CD14-positive monocyte (primary cell): ENCODE measurements around the gene SMPD2. TPM values are rescaled to one million over a fixed set of nuclear protein-coding genes. Genes with fewer than 3 reads are reported as not detected.

ENCODE experiments used
- DNase-seq, 3 donors: peaks; one replicate each; pipeline ENCODE4 v3.0.0-alpha.2; 2011 to 2022
- H2AFZ ChIP-seq: 2 replicates; pipeline ENCODE4 v1.6.0; 2012; ENCODE audit warnings: mild to moderate bottlenecking, low read depth, low read length, inconsistent platforms; ENCODE audit not compliant: insufficient read depth, poor library complexity, severe bottlenecking
- H3K27ac ChIP-seq, 2 donors: 1 replicate in 1 of 2; 2 replicates in 1 of 2; pipeline ENCODE4 v1.5.1; 2012 to 2013; ENCODE audit warnings: low read length in 2 of 2, control low read depth in 1 of 2, inconsistent platforms in 1 of 2, low read depth in 1 of 2, mild to moderate bottlenecking in 1 of 2
- H3K27me3 ChIP-seq, 2 donors: one replicate each; pipeline versions ENCODE4 v1.6.0 to v1.6.1; 2011 to 2013; ENCODE audit warnings: low read length in 2 of 2; ENCODE audit not compliant: control insufficient read depth in 2 of 2, insufficient read depth in 2 of 2
- H3K36me3 ChIP-seq, 2 donors: replicated peaks in 1 of 2; 1 replicate in 1 of 2; 2 replicates in 1 of 2; pipeline versions ENCODE4 v1.5.1 to v1.6.1; 2012 to 2013; ENCODE audit warnings: low read length in 2 of 2, control low read depth in 1 of 2, inconsistent platforms in 1 of 2, mild to moderate bottlenecking in 1 of 2; ENCODE audit not compliant: insufficient read depth in 2 of 2, control insufficient read depth in 1 of 2
- H3K4me1 ChIP-seq, 2 donors: 1 replicate in 1 of 2; 2 replicates in 1 of 2; pipeline versions ENCODE4 v1.5.1 to v1.6.1; 2012 to 2013; ENCODE audit warnings: low read length in 2 of 2, control low read depth in 1 of 2, inconsistent platforms in 1 of 2, mild to moderate bottlenecking in 1 of 2, moderate library complexity in 1 of 2; ENCODE audit not compliant: insufficient read depth in 2 of 2, control insufficient read depth in 1 of 2
- H3K4me2 ChIP-seq: replicated peaks from 2 replicates; pipeline ENCODE3; 2012; ENCODE audit warnings: low read length, moderate library complexity, mild to moderate bottlenecking; ENCODE audit not compliant: poor library complexity, severe bottlenecking; ENCODE audit errors: extremely low read depth
- H3K4me3 ChIP-seq, 3 experiments: fragments of 200-600 bp in 1 of 3; sonication (generic) in 1 of 3; replicated peaks in 1 of 3; 1 replicate in 2 of 3; 2 replicates in 1 of 3; pipeline ENCODE4 v1.5.1; 2011 to 2013; ENCODE audit warnings: low read length in 3 of 3, mild to moderate bottlenecking in 3 of 3, control low read depth in 2 of 3, low read depth in 2 of 3, inconsistent platforms in 1 of 3, moderate library complexity in 1 of 3
- H3K79me2 ChIP-seq: 2 replicates; pipeline ENCODE4 v1.6.0; 2012; ENCODE audit warnings: mild to moderate bottlenecking, control low read depth, inconsistent platforms, low read length, moderate library complexity; ENCODE audit not compliant: insufficient read depth
- H3K9ac ChIP-seq: 2 replicates; pipeline ENCODE4 v1.6.0; 2017; ENCODE audit warnings: low read length, mild to moderate bottlenecking; ENCODE audit not compliant: insufficient read depth, poor library complexity, severe bottlenecking
- H3K9me3 ChIP-seq, 2 donors: replicated peaks in 1 of 2; 1 replicate in 1 of 2; 2 replicates in 1 of 2; pipeline versions ENCODE4 v1.5.1 to v1.6.1; 2012 to 2013; ENCODE audit warnings: low read length in 2 of 2, control low read depth in 1 of 2; ENCODE audit not compliant: control insufficient read depth in 1 of 2, insufficient read depth in 1 of 2
- H4K20me1 ChIP-seq: 2 replicates; pipeline ENCODE4 v1.6.0; 2012; ENCODE audit warnings: mild to moderate bottlenecking, low read length, control low read depth, moderate library complexity; ENCODE audit not compliant: insufficient read depth
- H3K27ac Mint-ChIP-seq, 7 donors: one replicate each; pipeline ENCODE4 v1.8.0; 2020; ENCODE audit warnings: mild to moderate bottlenecking in 7 of 7, mixed read lengths in 7 of 7, moderate library complexity in 6 of 7, inconsistent platforms in 2 of 7
- H3K27me3 Mint-ChIP-seq, 3 donors: one replicate each; pipeline ENCODE4 v1.8.0; 2021 to 2022; ENCODE audit warnings: low read depth in 3 of 3, mild to moderate bottlenecking in 3 of 3, mixed read lengths in 3 of 3, moderate library complexity in 3 of 3, inconsistent platforms in 1 of 3
- H3K36me3 Mint-ChIP-seq, 2 donors: one replicate each; pipeline ENCODE4 v1.8.0; 2020; ENCODE audit warnings: mixed read lengths in 2 of 2, inconsistent platforms in 1 of 2, mild to moderate bottlenecking in 1 of 2
- H3K4me1 Mint-ChIP-seq: one replicate; pipeline ENCODE4 v1.8.0; 2020; ENCODE audit warnings: mild to moderate bottlenecking, mixed read lengths
- H3K4me3 Mint-ChIP-seq, 2 donors: one replicate each; pipeline ENCODE4 v1.8.0; 2020; ENCODE audit warnings: mild to moderate bottlenecking in 2 of 2, mixed read lengths in 2 of 2, moderate library complexity in 1 of 2
- H3K9me3 Mint-ChIP-seq, 7 donors: one replicate each; pipeline ENCODE4 v1.8.0; 2020 to 2022; ENCODE audit warnings: mixed read lengths in 7 of 7, mild to moderate bottlenecking in 6 of 7, moderate library complexity in 6 of 7, inconsistent platforms in 2 of 7
- CTCF ChIP-seq: fragments of 200-600 bp; IDR thresholded peaks from one replicate; pipeline ENCODE4 v1.8.0; 2022; ENCODE audit warnings: antibody characterized with exemption, mild to moderate bottlenecking
- WGBS: methylation state at CpG from one replicate; pipeline ENCODE4 v1.1.5; 2013; ENCODE audit warnings: missing lambda C conversion rate; ENCODE audit not compliant: insufficient coverage; 5-methylcytosine and 5-hydroxymethylcytosine counted together
- intact Hi-C, 2 donors: fragments of 100-400 bp; cut with micrococcal nuclease; formaldehyde crosslinking; loops; one replicate each; pipeline versions ENCODE4 v1.15.0 to v1.15.1; 2023
- polyA plus RNA-seq, 3 donors: library from polyadenylated mRNA; depleted of rRNA in 1 of 3; unstranded in 2 of 3; stranded (reverse) in 1 of 3; fragments of 300-500 nt in 2 of 3; fragments of >200 nt in 1 of 3; fragmentation: Illumina TruSeq in 2 of 3; gene quantifications; 1 replicate in 2 of 3; 2 replicates in 1 of 3; pipeline ENCODE4 v1.2.3, GENCODE V29; 2012 to 2021

SMPD2 gene
- polyA plus RNA-seq, 3 donors: 9.5 to 14.3 (median 12.3) TPM

- Histone ChIP-seq H3K27ac (no peak overlapping the region), H3K4me2 (no peak overlapping the region), H3K9me3 (no peaks in the 10 kb centered on the region), H3K79me2 (peaks cover 25% of the 10 kb centered on the region), H3K27me3 (no peaks in the 10 kb centered on the region), H3K4me1 (peaks cover 24 to 27% of the 10 kb centered on the region in 2 donors), H4K20me1 (no peaks in the 10 kb centered on the region), H3K4me3 (no peak overlapping the region), H3K9ac (no peak overlapping the region), H2AFZ (no peak overlapping the region), H3K36me3 (peaks cover 7 to 14% of the 10 kb centered on the region in 2 donors)
- no peak for TF ChIP-seq CTCF
- H3K4me1 Mint-ChIP-seq: peaks cover 24% of the 10 kb centered on the region
- peaks cover 14 to 15% of the 10 kb centered on the region in 2 donors for H3K36me3 Mint-ChIP-seq
- DNase-seq: no peak
- H3K4me3 Mint-ChIP-seq: no peak overlapping the region
- intact Hi-C loops: no loop called here
- 100% methylated on average over 2 of the region's 3 CpGs for WGBS
- no peak overlapping the region for H3K27ac Mint-ChIP-seq
- H3K9me3 Mint-ChIP-seq: no peaks in the 10 kb centered on the region
- H3K27me3 Mint-ChIP-seq: peaks cover 1 to 10% (median 8%) of the 10 kb centered on the region in 3 donors
Observed at GRCh38 chr6:109485266-109485935, 44.9 kb downstream of the SMPD2 start.

- intact Hi-C loops: no loop called here
- H4K20me1 ChIP-seq: no peaks in the 10 kb centered on the region
- Mint-ChIP-seq H3K9me3 (no peaks in the 10 kb centered on the region), H3K27ac (no peak overlapping the region), H3K27me3 (peaks cover 1 to 10% (median 8%) of the 10 kb centered on the region in 3 donors), H3K36me3 (peaks cover 9 to 10% of the 10 kb centered on the region in 2 donors), H3K4me1 (peaks cover 18% of the 10 kb centered on the region), H3K4me3 (no peak overlapping the region)
- no peak overlapping the region for H3K4me3 ChIP-seq
- no peak overlapping the region for H3K9ac ChIP-seq
- H2AFZ ChIP-seq: no peak overlapping the region
- no peak overlapping the region for H3K27ac ChIP-seq
- WGBS: no CpG with 5 or more reads among the region's 1 CpG
- no peak for DNase-seq
- H3K27me3 ChIP-seq: no peaks in the 10 kb centered on the region
- TF ChIP-seq CTCF: no peak
- peaks cover 2 to 7% of the 10 kb centered on the region in 2 donors for H3K36me3 ChIP-seq
- peaks cover 18 to 20% of the 10 kb centered on the region in 2 donors for H3K4me1 ChIP-seq
- no peaks in the 10 kb centered on the region for H3K9me3 ChIP-seq
- H3K79me2 ChIP-seq: peaks cover 18% of the 10 kb centered on the region
- no peak overlapping the region for H3K4me2 ChIP-seq
Observed at GRCh38 chr6:109486068-109486467, 45.5 kb downstream of the SMPD2 start.
